Endodermal cell (in vitro differentiated cells): ENCODE measurements around the gene EP300. TPM values are rescaled to one million over a fixed set of nuclear protein-coding genes. Genes with fewer than 3 reads are reported as not detected.

Experiments
- DNase-seq: peaks from one replicate; pipeline ENCODE4 v3.0.0-alpha.2; 2017
- H3K27ac ChIP-seq: 2 replicates; pipeline ENCODE4 v1.5.1; 2013; ENCODE audit warnings: mild to moderate bottlenecking, low read depth, low read length, moderate library complexity
- H3K27me3 ChIP-seq: 2 replicates; pipeline ENCODE4 v1.6.1; 2013; ENCODE audit warnings: mild to moderate bottlenecking, low read length, moderate library complexity; ENCODE audit not compliant: insufficient read depth, control insufficient read depth, poor library complexity, severe bottlenecking
- H3K36me3 ChIP-seq: 2 replicates; pipeline ENCODE4 v1.7.0; 2013; ENCODE audit warnings: mild to moderate bottlenecking, low read length, moderate library complexity; ENCODE audit not compliant: control insufficient read depth, insufficient read depth
- H3K4me1 ChIP-seq: one replicate; pipeline ENCODE4 v1.7.0; 2013; ENCODE audit warnings: low read length; ENCODE audit not compliant: control insufficient read depth, insufficient read depth
- H3K4me3 ChIP-seq: 2 replicates; pipeline ENCODE4 v1.5.1; 2013; ENCODE audit warnings: mild to moderate bottlenecking, low read length, moderate library complexity
- H3K9ac ChIP-seq: 2 replicates; pipeline ENCODE4 v1.6.1; 2013; ENCODE audit warnings: mild to moderate bottlenecking, low read length, moderate library complexity; ENCODE audit not compliant: poor library complexity, severe bottlenecking; ENCODE audit errors: extremely low read depth
- H3K9me3 ChIP-seq: 2 replicates; pipeline ENCODE4 v1.6.1; 2013; ENCODE audit warnings: mild to moderate bottlenecking, low read length, moderate library complexity; ENCODE audit not compliant: control insufficient read depth
- H3K27ac Mint-ChIP-seq: 2 replicates; pipeline ENCODE4 v1.8.0; 2020; ENCODE audit warnings: mixed read lengths
- H3K27me3 Mint-ChIP-seq: 2 replicates; pipeline ENCODE4 v1.8.0; 2021; ENCODE audit warnings: mild to moderate bottlenecking, mixed read lengths; ENCODE audit not compliant: insufficient read depth
- H3K36me3 Mint-ChIP-seq: 2 replicates; pipeline ENCODE4 v1.8.0; 2020; ENCODE audit warnings: low read depth, mixed read lengths
- H3K4me1 Mint-ChIP-seq: 2 replicates; pipeline ENCODE4 v1.8.0; 2020; ENCODE audit warnings: mixed read lengths
- H3K4me3 Mint-ChIP-seq: 2 replicates; pipeline ENCODE4 v1.8.0; 2020; ENCODE audit warnings: mild to moderate bottlenecking, moderate library complexity, mixed read lengths
- H3K9me3 Mint-ChIP-seq: 2 replicates; pipeline ENCODE4 v1.8.0; 2020; ENCODE audit warnings: mild to moderate bottlenecking, mixed read lengths
- WGBS, 2 experiments: methylation state at CpG; one replicate each; pipeline versions ENCODE4 v1.1.5 to v1.1.7; 2013; ENCODE audit warnings: missing lambda C conversion rate in 2 of 2, mixed read lengths in 1 of 2; ENCODE audit not compliant: insufficient coverage in 1 of 2, insufficient read length in 1 of 2; 5-methylcytosine and 5-hydroxymethylcytosine counted together
- total RNA-seq, 2 donors: library from RNA; stranded (reverse); fragmentation: NEBNext Ultra II Directional in 1 of 2; extraction: Animal tissue kit (Norgen Biotek cat#: 25700) in 1 of 2; gene quantifications; 2 replicates in 1 of 2; 3 replicates in 1 of 2; pipeline ENCODE4 v1.2.1, GENCODE V29; 2021
- TF ChIP-seq, protein P1 (sequence below): fragments of 200-600 bp; sonication (generic); conservative IDR thresholded peaks from 2 replicates; pipeline ENCODE4 v1.5.0; 2021; ENCODE audit warnings: antibody characterized with exemption, mild to moderate bottlenecking

The EP300 gene
- total RNA-seq, 2 donors from 2014 or later: 95.5 to 130 TPM

DNA sequence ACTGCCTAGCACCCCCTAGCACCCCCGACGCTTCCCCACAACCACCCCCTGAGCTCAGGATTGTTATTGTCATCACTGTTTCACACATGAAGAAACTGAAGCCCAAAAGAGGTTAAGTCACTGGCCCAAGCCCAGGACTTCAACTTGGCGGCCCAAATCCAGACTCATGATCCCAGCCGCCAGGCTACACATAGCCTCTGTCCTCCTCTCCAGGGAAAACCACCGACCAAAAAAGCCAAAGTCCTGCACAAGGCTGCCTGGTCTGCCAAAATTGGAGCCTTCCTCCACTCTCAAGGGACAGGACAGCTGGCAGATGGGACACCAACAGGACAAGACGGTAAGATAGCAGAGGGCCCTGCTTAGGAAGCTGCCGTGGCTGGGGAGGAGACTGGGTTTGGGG is 123.5 kb downstream of the EP300 start:
- TF ChIP-seq, protein P1, sequence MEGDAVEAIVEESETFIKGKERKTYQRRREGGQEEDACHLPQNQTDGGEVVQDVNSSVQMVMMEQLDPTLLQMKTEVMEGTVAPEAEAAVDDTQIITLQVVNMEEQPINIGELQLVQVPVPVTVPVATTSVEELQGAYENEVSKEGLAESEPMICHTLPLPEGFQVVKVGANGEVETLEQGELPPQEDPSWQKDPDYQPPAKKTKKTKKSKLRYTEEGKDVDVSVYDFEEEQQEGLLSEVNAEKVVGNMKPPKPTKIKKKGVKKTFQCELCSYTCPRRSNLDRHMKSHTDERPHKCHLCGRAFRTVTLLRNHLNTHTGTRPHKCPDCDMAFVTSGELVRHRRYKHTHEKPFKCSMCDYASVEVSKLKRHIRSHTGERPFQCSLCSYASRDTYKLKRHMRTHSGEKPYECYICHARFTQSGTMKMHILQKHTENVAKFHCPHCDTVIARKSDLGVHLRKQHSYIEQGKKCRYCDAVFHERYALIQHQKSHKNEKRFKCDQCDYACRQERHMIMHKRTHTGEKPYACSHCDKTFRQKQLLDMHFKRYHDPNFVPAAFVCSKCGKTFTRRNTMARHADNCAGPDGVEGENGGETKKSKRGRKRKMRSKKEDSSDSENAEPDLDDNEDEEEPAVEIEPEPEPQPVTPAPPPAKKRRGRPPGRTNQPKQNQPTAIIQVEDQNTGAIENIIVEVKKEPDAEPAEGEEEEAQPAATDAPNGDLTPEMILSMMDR: no peak
- H3K27ac ChIP-seq: no peak overlapping the region
- H3K27ac Mint-ChIP-seq: no peak overlapping the region
- no peak overlapping the region for H3K9ac ChIP-seq
- peaks cover 73% of the 10 kb centered on the region for H3K36me3 Mint-ChIP-seq
- H3K4me3 ChIP-seq: no peak overlapping the region
- H3K9me3 ChIP-seq: peaks cover 16% of the 10 kb centered on the region
- peaks cover 54% of the 10 kb centered on the region for H3K36me3 ChIP-seq
- no peaks in the 10 kb centered on the region for H3K4me1 Mint-ChIP-seq
- no peaks in the 10 kb centered on the region for H3K27me3 Mint-ChIP-seq
- no peak for DNase-seq
- H3K9me3 Mint-ChIP-seq: peaks cover 11% of the 10 kb centered on the region
- no peaks in the 10 kb centered on the region for H3K27me3 ChIP-seq
- no peak overlapping the region for H3K4me3 Mint-ChIP-seq
- H3K4me1 ChIP-seq: no peaks in the 10 kb centered on the region
- WGBS, 2 experiments: 93 to 98% methylated on average over 4 to 7 of the region's 7 CpGs

- H3K4me3 Mint-ChIP-seq: no peak overlapping the region
- H3K27me3 Mint-ChIP-seq: no peaks in the 10 kb centered on the region
- H3K4me1 ChIP-seq: no peaks in the 10 kb centered on the region
- no peaks in the 10 kb centered on the region for H3K4me1 Mint-ChIP-seq
- no peaks in the 10 kb centered on the region for H3K27me3 ChIP-seq
- H3K4me3 ChIP-seq: no peak overlapping the region
- TF ChIP-seq, protein P1: no peak
- H3K27ac ChIP-seq: peak overlapping the region; percentile 50
- H3K36me3 Mint-ChIP-seq: peaks cover 75% of the 10 kb centered on the region
- no peak overlapping the region for H3K27ac Mint-ChIP-seq
- peak; percentile 38 for DNase-seq
- H3K9me3 ChIP-seq: peaks cover 16% of the 10 kb centered on the region
- H3K9ac ChIP-seq: no peak overlapping the region
- peaks cover 11% of the 10 kb centered on the region for H3K9me3 Mint-ChIP-seq
- WGBS, 2 experiments: 90 to 100% methylated on average over 2 to 13 of the region's 13 CpGs
- H3K36me3 ChIP-seq: peaks cover 56% of the 10 kb centered on the region
These were observed 124.6 kb downstream of the EP300 start for GRCh38 chr22:41216984-41217383.

- Mint-ChIP-seq H3K27me3 (no peaks in the 10 kb centered on the region), H3K9me3 (peaks cover 11% of the 10 kb centered on the region), H3K4me3 (no peak overlapping the region), H3K27ac (no peak overlapping the region), H3K36me3 (peaks cover 72% of the 10 kb centered on the region), H3K4me1 (no peaks in the 10 kb centered on the region)
- Histone ChIP-seq H3K27me3 (no peaks in the 10 kb centered on the region), H3K27ac (peak overlapping the region; percentile 50), H3K36me3 (peaks cover 60% of the 10 kb centered on the region), H3K9ac (no peak overlapping the region), H3K9me3 (peaks cover 16% of the 10 kb centered on the region), H3K4me3 (no peak overlapping the region), H3K4me1 (no peaks in the 10 kb centered on the region)
- TF ChIP-seq, protein P1: no peak
- DNase-seq: peak; percentile 62
- WGBS, 2 experiments: 79 to 85% methylated on average over 8 to 16 of the region's 16 CpGs
These were observed 125.3 kb downstream of the EP300 start for GRCh38 chr22:41217553-41218157.
